Nephron progenitor cell (in vitro differentiated cells): ENCODE measurements around the gene FAM89A.

Source experiments
- DNase-seq: peaks from one replicate; pipeline ENCODE4 v3.0.0; 2021
- H3K27ac Mint-ChIP-seq: 2 replicates; pipeline ENCODE4 v1.8.0; 2021; ENCODE audit warnings: mild to moderate bottlenecking, moderate library complexity, mixed read lengths
- H3K27me3 Mint-ChIP-seq: 2 replicates; pipeline ENCODE4 v1.8.0; 2021; ENCODE audit warnings: mild to moderate bottlenecking, low read depth, mixed read lengths; ENCODE audit not compliant: poor library complexity
- H3K36me3 Mint-ChIP-seq: 2 replicates; pipeline ENCODE4 v1.8.0; 2021; ENCODE audit warnings: low read depth, mixed read lengths
- H3K4me1 Mint-ChIP-seq: 2 replicates; pipeline ENCODE4 v1.8.0; 2021; ENCODE audit warnings: mixed read lengths
- H3K4me3 Mint-ChIP-seq: 2 replicates; pipeline ENCODE4 v1.8.0; 2021; ENCODE audit warnings: mild to moderate bottlenecking, moderate library complexity, mixed read lengths
- H3K9me3 Mint-ChIP-seq: 2 replicates; pipeline ENCODE4 v1.8.0; 2021; ENCODE audit warnings: mild to moderate bottlenecking, moderate library complexity, mixed read lengths
- TF ChIP-seq, protein P1 (sequence below): fragments of 200-600 bp; sonication (generic); IDR thresholded peaks from 2 replicates; pipeline ENCODE4 v1.5.0; 2021; ENCODE audit warnings: antibody characterized with exemption

Gene FAM89A

GRCh38 chr1:231001892-231002291 is 38.2 kb downstream of the FAM89A start:
- Mint-ChIP-seq H3K9me3 (peaks cover 51% of the 10 kb centered on the region), H3K4me1 (no peaks in the 10 kb centered on the region), H3K4me3 (no peak overlapping the region), H3K36me3 (peaks cover 29% of the 10 kb centered on the region), H3K27me3 (no peaks in the 10 kb centered on the region), H3K27ac (no peak overlapping the region)
- DNase-seq = no peak
- TF ChIP-seq, protein P1, sequence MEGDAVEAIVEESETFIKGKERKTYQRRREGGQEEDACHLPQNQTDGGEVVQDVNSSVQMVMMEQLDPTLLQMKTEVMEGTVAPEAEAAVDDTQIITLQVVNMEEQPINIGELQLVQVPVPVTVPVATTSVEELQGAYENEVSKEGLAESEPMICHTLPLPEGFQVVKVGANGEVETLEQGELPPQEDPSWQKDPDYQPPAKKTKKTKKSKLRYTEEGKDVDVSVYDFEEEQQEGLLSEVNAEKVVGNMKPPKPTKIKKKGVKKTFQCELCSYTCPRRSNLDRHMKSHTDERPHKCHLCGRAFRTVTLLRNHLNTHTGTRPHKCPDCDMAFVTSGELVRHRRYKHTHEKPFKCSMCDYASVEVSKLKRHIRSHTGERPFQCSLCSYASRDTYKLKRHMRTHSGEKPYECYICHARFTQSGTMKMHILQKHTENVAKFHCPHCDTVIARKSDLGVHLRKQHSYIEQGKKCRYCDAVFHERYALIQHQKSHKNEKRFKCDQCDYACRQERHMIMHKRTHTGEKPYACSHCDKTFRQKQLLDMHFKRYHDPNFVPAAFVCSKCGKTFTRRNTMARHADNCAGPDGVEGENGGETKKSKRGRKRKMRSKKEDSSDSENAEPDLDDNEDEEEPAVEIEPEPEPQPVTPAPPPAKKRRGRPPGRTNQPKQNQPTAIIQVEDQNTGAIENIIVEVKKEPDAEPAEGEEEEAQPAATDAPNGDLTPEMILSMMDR = no peak

DNA sequence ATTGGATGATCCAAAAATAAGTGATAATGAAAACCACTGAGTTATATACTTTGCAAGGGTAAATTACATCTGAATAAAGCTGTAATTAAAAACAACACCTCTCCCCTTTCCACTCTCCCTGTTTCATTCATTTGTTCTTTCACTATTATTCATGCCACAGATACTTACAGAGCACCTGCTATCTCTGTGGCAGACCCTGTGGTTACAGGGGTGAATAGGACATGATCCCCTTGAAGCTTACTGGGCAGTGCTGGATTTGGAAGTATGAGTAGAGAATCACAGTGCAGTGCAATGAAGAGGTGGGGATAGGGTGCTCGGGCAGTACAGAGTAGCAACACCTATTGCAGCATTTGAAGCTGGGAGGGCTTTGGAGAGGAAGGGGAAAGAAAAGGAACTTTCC is 39.4 kb downstream of the FAM89A start:
- H3K36me3 Mint-ChIP-seq = peaks cover 29% of the 10 kb centered on the region
- H3K27ac Mint-ChIP-seq = no peak overlapping the region
- H3K4me1 Mint-ChIP-seq = no peaks in the 10 kb centered on the region
- DNase-seq = no peak
- peaks cover 38% of the 10 kb centered on the region for H3K9me3 Mint-ChIP-seq
- H3K27me3 Mint-ChIP-seq = no peaks in the 10 kb centered on the region
- no peak overlapping the region for H3K4me3 Mint-ChIP-seq
- TF ChIP-seq, protein P1 = no peak

DNA sequence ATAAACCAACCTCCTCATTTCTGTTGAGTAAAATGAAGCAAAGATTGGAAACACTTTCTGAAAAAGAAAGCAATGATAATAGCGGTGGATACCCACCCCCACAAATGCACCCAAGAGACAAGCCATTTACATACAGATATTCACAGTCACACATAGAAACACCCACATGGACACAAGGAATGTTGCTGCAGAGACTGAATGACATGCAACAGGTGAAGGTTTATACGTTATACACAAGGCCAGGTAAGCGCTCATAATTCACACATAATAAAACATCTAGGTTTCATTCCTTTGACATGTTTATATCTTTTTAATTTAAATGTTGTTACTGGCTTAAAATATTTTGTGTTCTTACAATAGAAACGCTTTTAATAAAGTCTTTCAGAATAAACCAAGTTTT is 39.9 kb downstream of the FAM89A start:
- Mint-ChIP-seq H3K4me1 (no peaks in the 10 kb centered on the region), H3K27ac (no peak overlapping the region), H3K27me3 (no peaks in the 10 kb centered on the region), H3K36me3 (peaks cover 33% of the 10 kb centered on the region), H3K4me3 (no peak overlapping the region), H3K9me3 (peaks cover 34% of the 10 kb centered on the region)
- TF ChIP-seq, protein P1 = no peak
- no peak for DNase-seq

DNA sequence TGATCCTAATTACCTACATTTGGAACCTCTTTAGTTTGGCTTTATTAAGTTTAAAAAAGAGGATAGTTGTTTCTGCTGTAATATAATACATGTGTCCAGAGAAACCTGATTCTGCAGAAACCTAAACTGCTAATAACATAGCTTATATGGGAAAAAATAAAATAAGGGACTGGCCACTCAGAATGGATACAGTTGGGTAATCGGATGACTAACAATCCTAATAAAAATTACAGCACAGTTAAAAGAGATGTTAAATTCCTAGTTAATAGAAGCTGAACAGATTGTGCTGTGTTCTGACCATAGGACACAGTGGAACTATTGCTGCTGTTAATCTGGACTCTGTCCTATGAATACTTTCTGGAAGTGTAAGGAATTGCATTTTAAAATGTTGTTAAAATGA is 45.2 kb downstream of the FAM89A start:
- DNase-seq = no peak
- TF ChIP-seq, protein P1 = no peak
- H3K9me3 Mint-ChIP-seq = no peaks in the 10 kb centered on the region
- H3K4me1 Mint-ChIP-seq = no peaks in the 10 kb centered on the region
- H3K27ac Mint-ChIP-seq = no peak overlapping the region
- H3K27me3 Mint-ChIP-seq = no peaks in the 10 kb centered on the region
- peaks cover 25% of the 10 kb centered on the region for H3K36me3 Mint-ChIP-seq
- H3K4me3 Mint-ChIP-seq = no peak overlapping the region

- no peaks in the 10 kb centered on the region for H3K9me3 Mint-ChIP-seq
- H3K4me1 Mint-ChIP-seq = no peaks in the 10 kb centered on the region
- TF ChIP-seq, protein P1 = no peak
- peaks cover 29% of the 10 kb centered on the region for H3K36me3 Mint-ChIP-seq
- peak overlapping the region; percentile 57 for H3K27ac Mint-ChIP-seq
- DNase-seq = no peak
- no peak overlapping the region for H3K4me3 Mint-ChIP-seq
- H3K27me3 Mint-ChIP-seq = no peaks in the 10 kb centered on the region
Measured at GRCh38 chr1:230992100-230992774, 47.8 kb downstream of the FAM89A start.

DNA sequence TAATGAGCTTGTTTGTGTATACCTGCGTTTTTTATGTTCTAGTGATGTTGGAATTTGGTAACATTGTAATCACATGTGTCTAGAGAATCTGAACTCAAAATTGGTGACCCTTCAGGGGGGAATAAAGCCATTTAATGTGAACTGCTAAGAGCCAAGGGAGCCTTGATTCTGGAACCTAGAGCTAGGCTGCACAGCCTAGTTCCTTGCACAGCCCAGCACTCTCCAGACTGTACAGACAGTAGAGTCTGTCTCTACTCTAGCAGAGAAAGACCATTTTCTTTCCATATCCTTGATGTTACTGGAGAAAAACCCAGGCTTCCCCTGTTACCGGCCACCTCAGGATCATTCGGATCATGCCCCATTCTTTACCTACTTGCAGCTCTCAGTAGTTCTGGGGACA is 52.6 kb downstream of the FAM89A start:
- Mint-ChIP-seq H3K27ac (no peak overlapping the region), H3K4me3 (no peak overlapping the region), H3K36me3 (peaks cover 23% of the 10 kb centered on the region), H3K27me3 (no peaks in the 10 kb centered on the region), H3K9me3 (no peaks in the 10 kb centered on the region), H3K4me1 (peaks cover 24% of the 10 kb centered on the region)
- TF ChIP-seq, protein P1 = no peak
- no peak for DNase-seq
